Loucy (cell line): ENCODE data around the gene RBM20.

Experiments used
- H2AFZ ChIP-seq: fragments of 200-600 bp; sonication (generic); 2 replicates; pipeline ENCODE4 v1.6.0; 2016; ENCODE audit warnings: antibody characterized with exemption, mild to moderate bottlenecking, low read length, moderate library complexity
- H3F3A ChIP-seq: fragments of 200-600 bp; 2 replicates; pipeline ENCODE4 v1.6.0; 2016; ENCODE audit warnings: antibody characterized with exemption, low read depth, mild to moderate bottlenecking
- H3K27me3 ChIP-seq: fragments of 200-600 bp; sonication (generic); 2 replicates; pipeline ENCODE4 v1.6.1; 2014; ENCODE audit warnings: low read length, mild to moderate bottlenecking; ENCODE audit not compliant: insufficient read depth, poor library complexity, severe bottlenecking
- H3K36me3 ChIP-seq: fragments of 200-600 bp; sonication (generic); 2 replicates; pipeline ENCODE4 v1.6.1; 2016; ENCODE audit warnings: low read length; ENCODE audit not compliant: insufficient read depth
- H3K4me1 ChIP-seq: fragments of 200-600 bp; sonication (generic); 2 replicates; pipeline ENCODE4 v1.5.1; 2014; ENCODE audit warnings: low read length, mild to moderate bottlenecking; ENCODE audit not compliant: insufficient read depth, poor library complexity, severe bottlenecking
- H3K4me2 ChIP-seq: fragments of 200-600 bp; sonication (generic); 2 replicates; pipeline ENCODE4 v1.6.0; 2014; ENCODE audit warnings: antibody characterized with exemption, low read length, low read depth, mild to moderate bottlenecking; ENCODE audit not compliant: poor library complexity, severe bottlenecking
- H3K4me3 ChIP-seq: fragments of 200-600 bp; sonication (generic); 2 replicates; pipeline ENCODE4 v1.5.1; 2014; ENCODE audit warnings: low read length, mild to moderate bottlenecking, mixed read lengths; ENCODE audit not compliant: poor library complexity, severe bottlenecking
- H3K79me2 ChIP-seq: fragments of 200-600 bp; sonication (generic); 2 replicates; pipeline ENCODE4 v1.6.1; 2014; ENCODE audit warnings: low read length; ENCODE audit not compliant: insufficient read depth
- H3K9ac ChIP-seq: fragments of 200-600 bp; sonication (generic); 2 replicates; pipeline ENCODE4 v1.6.0; 2014; ENCODE audit warnings: mild to moderate bottlenecking, low read depth, low read length, moderate library complexity; ENCODE audit not compliant: poor library complexity, severe bottlenecking
- H3K9me2 ChIP-seq: fragments of 200-600 bp; sonication (generic); replicated peaks from 2 replicates; pipeline ENCODE4 v1.6.1; 2016; ENCODE audit warnings: low read depth, low read length, mixed read lengths
- H3K9me3 ChIP-seq: fragments of 200-600 bp; sonication (generic); 2 replicates; pipeline ENCODE4 v1.6.1; 2014; ENCODE audit warnings: mild to moderate bottlenecking, antibody characterized with exemption, low read length, low read depth; ENCODE audit not compliant: insufficient read depth
- H4K20me1 ChIP-seq: fragments of 200-600 bp; sonication (generic); 2 replicates; pipeline ENCODE4 v1.6.0; 2014; ENCODE audit warnings: antibody characterized with exemption, low read length, mild to moderate bottlenecking; ENCODE audit not compliant: insufficient read depth, poor library complexity, severe bottlenecking
- EZH2phosphoT487 ChIP-seq: fragments of 200-600 bp; IDR thresholded peaks from 2 replicates; pipeline ENCODE4 v1.6.1; 2018; ENCODE audit warnings: antibody characterized with exemption, mild to moderate bottlenecking, moderate library complexity, borderline replicate concordance
- TF ChIP-seq, protein P1 (sequence below): fragments of 200-600 bp; sonication (generic); conservative IDR thresholded peaks from 2 replicates; pipeline ENCODE4 v1.5.1; 2014; ENCODE audit warnings: mild to moderate bottlenecking, antibody characterized with exemption, low read length

Gene RBM20

DNA sequence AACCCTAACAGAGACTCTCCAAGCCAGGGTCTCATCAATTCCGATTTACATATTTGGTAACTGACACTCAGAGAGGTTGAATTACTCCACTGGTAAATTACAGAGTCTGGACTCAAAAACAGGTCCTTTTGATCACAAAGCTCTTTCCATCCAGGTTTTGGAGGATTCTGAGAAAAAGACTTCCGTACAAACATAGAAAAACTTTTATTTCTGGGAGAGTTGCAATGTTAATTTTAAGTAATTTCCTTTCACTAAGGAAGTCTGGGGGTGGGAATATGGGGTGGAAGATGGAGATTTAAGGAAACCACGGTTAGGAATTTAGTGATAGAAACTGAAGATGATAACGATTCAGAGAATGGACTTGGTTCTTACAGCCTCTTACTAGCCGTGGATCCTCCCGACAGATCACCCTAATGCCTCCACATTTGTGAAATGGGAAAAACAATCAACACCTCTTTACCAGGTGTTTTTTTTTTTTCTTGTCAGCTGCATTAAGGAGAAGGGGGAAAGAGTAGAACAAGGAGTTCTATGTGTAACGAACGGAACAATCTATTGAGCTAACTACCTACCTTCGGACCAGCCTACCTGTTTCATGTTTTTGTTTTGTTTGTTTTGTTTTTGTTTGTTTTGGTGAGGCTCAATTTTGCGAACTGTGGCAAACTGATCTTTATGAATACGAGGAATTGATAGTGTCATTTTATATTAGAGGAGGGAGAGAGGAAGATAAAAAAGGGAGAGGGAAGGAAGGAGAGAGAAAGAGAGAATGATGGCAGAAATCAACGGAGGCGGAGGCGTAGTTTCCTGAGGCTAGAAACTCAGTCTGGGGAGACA is 1.7 kb upstream of the RBM20 start:
- Histone ChIP-seq H3K4me3 (no peak overlapping the region), H4K20me1 (no peaks in the 10 kb centered on the region), H2AFZ (no peak overlapping the region), H3F3A (peaks cover 5% of the 10 kb centered on the region; the same call in 1 of the 2 replicates), H3K36me3 (no peaks in the 10 kb centered on the region), H3K9me3 (no peaks in the 10 kb centered on the region), H3K9ac (no peak overlapping the region), H3K9me2 (no peaks in the 10 kb centered on the region), H3K79me2 (no peaks in the 10 kb centered on the region), H3K27me3 (no peaks in the 10 kb centered on the region), H3K4me2 (no peak overlapping the region), H3K4me1 (peaks cover 12% of the 10 kb centered on the region)
- TF ChIP-seq, protein P1, sequence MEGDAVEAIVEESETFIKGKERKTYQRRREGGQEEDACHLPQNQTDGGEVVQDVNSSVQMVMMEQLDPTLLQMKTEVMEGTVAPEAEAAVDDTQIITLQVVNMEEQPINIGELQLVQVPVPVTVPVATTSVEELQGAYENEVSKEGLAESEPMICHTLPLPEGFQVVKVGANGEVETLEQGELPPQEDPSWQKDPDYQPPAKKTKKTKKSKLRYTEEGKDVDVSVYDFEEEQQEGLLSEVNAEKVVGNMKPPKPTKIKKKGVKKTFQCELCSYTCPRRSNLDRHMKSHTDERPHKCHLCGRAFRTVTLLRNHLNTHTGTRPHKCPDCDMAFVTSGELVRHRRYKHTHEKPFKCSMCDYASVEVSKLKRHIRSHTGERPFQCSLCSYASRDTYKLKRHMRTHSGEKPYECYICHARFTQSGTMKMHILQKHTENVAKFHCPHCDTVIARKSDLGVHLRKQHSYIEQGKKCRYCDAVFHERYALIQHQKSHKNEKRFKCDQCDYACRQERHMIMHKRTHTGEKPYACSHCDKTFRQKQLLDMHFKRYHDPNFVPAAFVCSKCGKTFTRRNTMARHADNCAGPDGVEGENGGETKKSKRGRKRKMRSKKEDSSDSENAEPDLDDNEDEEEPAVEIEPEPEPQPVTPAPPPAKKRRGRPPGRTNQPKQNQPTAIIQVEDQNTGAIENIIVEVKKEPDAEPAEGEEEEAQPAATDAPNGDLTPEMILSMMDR = no peak
- TF ChIP-seq EZH2phosphoT487 = no peak

DNA sequence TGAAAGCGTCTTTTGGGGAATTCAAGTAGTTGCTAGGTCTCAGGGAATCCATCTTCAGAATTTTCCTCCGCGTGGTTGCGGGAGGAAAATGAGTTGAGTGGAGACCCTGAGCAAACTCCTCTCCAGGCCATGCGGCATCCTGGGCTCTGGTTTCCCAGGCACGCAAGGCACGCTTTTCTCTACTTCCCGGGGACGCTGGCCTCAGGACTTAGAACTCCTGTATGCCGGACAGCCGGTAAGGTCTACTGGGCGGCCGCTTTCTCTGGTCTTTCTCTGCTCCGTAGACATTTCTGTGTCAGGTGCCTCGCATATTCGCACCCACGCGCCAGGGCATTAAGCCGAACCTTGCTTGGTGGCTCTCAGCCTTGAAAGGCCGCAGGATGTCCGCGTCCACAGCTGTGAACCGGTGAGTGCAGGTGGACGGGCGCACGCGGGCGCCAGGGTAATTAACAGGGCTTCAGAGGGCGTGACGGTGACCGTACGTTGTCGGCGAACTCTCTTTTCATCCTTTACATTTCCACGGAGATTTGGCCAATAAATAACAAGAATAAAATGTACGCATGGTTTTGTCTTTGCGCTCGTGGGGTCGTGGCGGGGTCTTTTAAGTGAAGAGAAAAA is 992 bp upstream of the RBM20 start:
- Histone ChIP-seq H3K9me3 (no peaks in the 10 kb centered on the region), H3K27me3 (no peaks in the 10 kb centered on the region), H3K9ac (no peak overlapping the region), H4K20me1 (no peaks in the 10 kb centered on the region), H3K79me2 (no peaks in the 10 kb centered on the region), H3K9me2 (no peaks in the 10 kb centered on the region), H3K4me1 (peaks cover 12% of the 10 kb centered on the region), H3K4me2 (no peak overlapping the region), H3F3A (peaks cover 5% of the 10 kb centered on the region; the same call in 1 of the 2 replicates), H2AFZ (no peak overlapping the region), H3K4me3 (no peak overlapping the region), H3K36me3 (no peaks in the 10 kb centered on the region)
- no peak for TF ChIP-seq EZH2phosphoT487
- TF ChIP-seq, protein P1 = no peak

DNA sequence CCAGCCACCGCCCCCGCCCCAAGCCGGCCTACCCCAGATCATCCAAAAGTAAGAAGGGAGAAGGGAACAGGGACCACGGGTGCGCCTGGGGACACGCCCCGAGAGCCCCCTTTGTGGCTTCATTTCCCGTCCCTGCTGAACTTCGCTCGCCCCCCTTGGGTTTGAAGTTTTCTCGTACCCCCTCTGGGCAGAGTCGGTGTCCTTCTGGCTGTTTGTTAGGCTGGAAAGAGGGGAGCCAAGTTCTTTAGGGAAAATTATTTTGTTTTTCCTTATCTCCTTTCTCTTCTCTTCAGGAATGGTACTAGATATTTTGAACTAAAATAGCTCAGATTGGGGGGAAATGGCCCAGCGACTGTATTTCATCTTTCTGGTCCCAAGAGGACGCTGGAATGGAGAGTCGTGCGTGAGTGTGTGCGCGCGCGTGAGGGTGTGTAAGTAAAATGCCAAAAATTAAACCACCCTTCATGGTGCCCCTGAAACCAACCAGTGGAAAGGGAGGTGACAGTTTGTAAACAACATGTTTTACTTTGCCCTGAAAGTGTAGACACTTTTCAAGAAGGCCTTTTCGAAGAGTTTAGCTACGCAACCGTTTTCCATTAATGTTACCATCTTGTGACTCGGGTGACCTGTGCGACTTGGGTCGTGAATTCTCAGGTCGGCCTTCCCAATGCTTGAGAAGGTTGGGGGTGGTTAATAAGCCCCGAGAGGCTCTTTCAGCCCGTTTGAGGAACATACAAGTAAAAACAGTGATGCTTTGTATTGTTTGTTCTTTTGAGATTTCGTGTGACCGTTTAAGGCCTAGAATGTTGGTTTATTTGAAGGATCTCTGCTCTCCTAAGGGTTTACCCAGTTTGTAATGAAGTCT is 694 bp downstream of the RBM20 start:
- H3K4me1 ChIP-seq = peaks cover 15% of the 10 kb centered on the region
- H2AFZ ChIP-seq = no peak overlapping the region
- no peak for TF ChIP-seq EZH2phosphoT487
- TF ChIP-seq, protein P1 = no peak
- H3K4me2 ChIP-seq = no peak overlapping the region
- no peaks in the 10 kb centered on the region for H4K20me1 ChIP-seq
- no peaks in the 10 kb centered on the region for H3K79me2 ChIP-seq
- H3K4me3 ChIP-seq = no peak overlapping the region
- peaks cover 5% of the 10 kb centered on the region; the same call in 1 of the 2 replicates for H3F3A ChIP-seq
- H3K36me3 ChIP-seq = no peaks in the 10 kb centered on the region
- H3K9me3 ChIP-seq = no peaks in the 10 kb centered on the region
- H3K9me2 ChIP-seq = no peaks in the 10 kb centered on the region
- no peak overlapping the region for H3K9ac ChIP-seq
- no peaks in the 10 kb centered on the region for H3K27me3 ChIP-seq
